ENCODE results near the gene WFDC2.
"Not testable (repeated sequence)": the region's sequence is repeated elsewhere in the genome, so short reads cannot be mapped to it uniquely, and the experiment has no call there.

The WFDC2 gene

GRCh38 chr20:45452238-45452637, 17.3 kb upstream of the WFDC2 start:
- no peak for DNase-seq (ENCODE audit: low spot score)

- DNase-seq (ENCODE audit: low spot score) = peak; percentile 53
Measured at GRCh38 chr20:45452772-45453691, 16.5 kb upstream of the WFDC2 start.

GRCh38 chr20:45456632-45457031, 12.9 kb upstream of the WFDC2 start:
- DNase-seq (ENCODE audit: low spot score) = no peak

- DNase-seq (ENCODE audit: low spot score) = no peak
Measured at GRCh38 chr20:45459606-45460005, 9.9 kb upstream of the WFDC2 start.

- no peak for DNase-seq (ENCODE audit: low spot score)
Measured at GRCh38 chr20:45461225-45461624, 8.3 kb upstream of the WFDC2 start.

- no peak for DNase-seq (ENCODE audit: low spot score)
Measured at GRCh38 chr20:45462711-45463509, 6.6 kb upstream of the WFDC2 start.

GRCh38 chr20:45463709-45464108, 5.8 kb upstream of the WFDC2 start:
- no peak for DNase-seq (ENCODE audit: low spot score)

- no peak for DNase-seq (ENCODE audit: low spot score)
Measured at GRCh38 chr20:45465491-45466266, 3.9 kb upstream of the WFDC2 start.

GRCh38 chr20:45467172-45467571, 2.4 kb upstream of the WFDC2 start:
- DNase-seq (ENCODE audit: low spot score) = no peak

GRCh38 chr20:45467861-45468260, 1.7 kb upstream of the WFDC2 start:
- peak; percentile 46 for DNase-seq (ENCODE audit: low spot score)

GRCh38 chr20:45470262-45470931, 844 bp downstream of the WFDC2 start:
- no peak for DNase-seq (ENCODE audit: low spot score)

- no peak for DNase-seq (ENCODE audit: low spot score)
Measured at GRCh38 chr20:45470937-45471336, 1.4 kb downstream of the WFDC2 start.

GRCh38 chr20:45472286-45472685, 2.7 kb downstream of the WFDC2 start:
- DNase-seq (ENCODE audit: low spot score) = not testable (repeated sequence)

GRCh38 chr20:45477530-45478148, 8.1 kb downstream of the WFDC2 start:
- not testable (repeated sequence) for DNase-seq (ENCODE audit: low spot score)

GRCh38 chr20:45479822-45480221, 10.3 kb downstream of the WFDC2 start:
- DNase-seq (ENCODE audit: low spot score) = no peak

- DNase-seq (ENCODE audit: low spot score) = no peak
Measured at GRCh38 chr20:45484676-45485075, 15.1 kb downstream of the WFDC2 start.

GRCh38 chr20:45485388-45485787, 15.8 kb downstream of the WFDC2 start:
- DNase-seq (ENCODE audit: low spot score) = no peak

- DNase-seq (ENCODE audit: low spot score) = no peak
Measured at GRCh38 chr20:45487231-45487635, 17.7 kb downstream of the WFDC2 start.

GRCh38 chr20:45489083-45489531, 19.6 kb downstream of the WFDC2 start:
- DNase-seq (ENCODE audit: low spot score) = no peak

- DNase-seq (ENCODE audit: low spot score) = no peak
Measured at GRCh38 chr20:45495501-45495941, 26.0 kb downstream of the WFDC2 start.

- no peak for DNase-seq (ENCODE audit: low spot score)
Measured at GRCh38 chr20:45496166-45496565, 26.6 kb downstream of the WFDC2 start.
